ENCODE measurements around the gene TBX5. TPM values are rescaled to one million over a fixed set of nuclear protein-coding genes. Genes with fewer than 3 reads are reported as not detected.

Gene TBX5
- polyA plus RNA-seq, 5 donors: 40.4 to 65.4 (median 57.1) TPM

- no peak for DNase-seq
These were observed 71.5 kb downstream of the TBX5 start for GRCh38 chr12:114334395-114334794.

GRCh38 chr12:114328292-114328691 lies 77.7 kb downstream of the TBX5 start:
- no peak for DNase-seq

GRCh38 chr12:114327765-114328164 lies 78.2 kb downstream of the TBX5 start:
- DNase-seq: no peak

GRCh38 chr12:114321524-114321923 lies 84.4 kb downstream of the TBX5 start:
- no peak for DNase-seq

- DNase-seq: no peak
These were observed 85.0 kb downstream of the TBX5 start for GRCh38 chr12:114320968-114321367.

GRCh38 chr12:114320101-114320500 lies 85.8 kb downstream of the TBX5 start:
- DNase-seq: no peak

- DNase-seq: no peak
These were observed 86.5 kb downstream of the TBX5 start for GRCh38 chr12:114319422-114319821.

- DNase-seq: no peak
These were observed 87.0 kb downstream of the TBX5 start for GRCh38 chr12:114318984-114319383.

- DNase-seq: no peak
These were observed 89.9 kb downstream of the TBX5 start for GRCh38 chr12:114316076-114316475.

- DNase-seq: no peak
These were observed 90.8 kb downstream of the TBX5 start for GRCh38 chr12:114314974-114315720.

- no peak for DNase-seq
These were observed 91.5 kb downstream of the TBX5 start for GRCh38 chr12:114314403-114314802.

GRCh38 chr12:114313910-114314309 lies 92.0 kb downstream of the TBX5 start:
- no peak for DNase-seq

GRCh38 chr12:114311974-114312373 lies 94.0 kb downstream of the TBX5 start:
- DNase-seq: no peak

GRCh38 chr12:114306646-114307045 lies 99.3 kb downstream of the TBX5 start:
- DNase-seq: no peak

GRCh38 chr12:114305446-114305845 lies 100.5 kb downstream of the TBX5 start:
- DNase-seq: no peak
